IMR-90 (cell line): Measurements from ENCODE around the gene UTF1.

ENCODE experiments used
- CTCF ChIP-seq: conservative IDR thresholded peaks from 2 replicates; pipeline ENCODE4 v1.5.1; 2012; ENCODE audit warnings: mild to moderate bottlenecking, low read depth, low read length, improper control_type of control experiment
- MAZ ChIP-seq: IDR thresholded peaks from 2 replicates; pipeline ENCODE4 v1.6.1; 2012; ENCODE audit warnings: low read depth, mild to moderate bottlenecking, low read length, improper control_type of control experiment, moderate library complexity, borderline replicate concordance
- RAD21 ChIP-seq: IDR thresholded peaks from 2 replicates; pipeline ENCODE4 v1.6.1; 2012; ENCODE audit warnings: low read length, improper control_type of control experiment

- TF ChIP-seq RAD21 = no peak
- no peak for TF ChIP-seq CTCF
- no peak for TF ChIP-seq MAZ
Measured at GRCh38 chr10:133182791-133183645, 47.0 kb upstream of the UTF1 start.
